ENCODE data around the gene C2orf49. TPM values are rescaled to one million over a fixed set of nuclear protein-coding genes. Genes with fewer than 3 reads are reported as not detected.

C2orf49 gene
- polyA plus RNA-seq, 1 experiment = 20.3 TPM

GRCh38 chr2:105335469-105335868 is 1.9 kb upstream of the C2orf49 start:
- Histone ChIP-seq H3K4me3 (ENCODE audit: low read depth, low read length) (no peak overlapping the region), H3K9me3 (ENCODE audit: control insufficient read depth, insufficient read depth, low read length) (no peaks in the 10 kb centered on the region), H3K27ac (ENCODE audit: low read depth, low read length) (no peak overlapping the region), H3K27me3 (ENCODE audit: control insufficient read depth, insufficient read depth, low read length) (no peaks in the 10 kb centered on the region)
- no peak for DNase-seq (ENCODE audit: low read depth, low spot score)
- POLR2A ChIA-PET = interaction anchor here (1.1 kb wide), 1 partner anchor 230 kb away, joined by 3 read pairs; no protein-coding TSS in a partner anchor
- no peak for TF ChIP-seq CTCF (IDR thresholded peaks at IDR 0.05; ENCODE audit: low read depth, low read length)
- CTCF ChIA-PET = interaction anchor here (1.6 kb wide), 1 partner anchor 9 kb away, joined by 10 read pairs; no protein-coding TSS in a partner anchor

GRCh38 chr2:105336786-105337121 is 586 bp upstream of the C2orf49 start:
- H3K27me3 ChIP-seq (ENCODE audit: control insufficient read depth, insufficient read depth, low read length) = no peaks in the 10 kb centered on the region
- H3K4me3 ChIP-seq (ENCODE audit: low read depth, low read length) = peak overlapping the region; percentile 96
- no peaks in the 10 kb centered on the region for H3K9me3 ChIP-seq (ENCODE audit: control insufficient read depth, insufficient read depth, low read length)
- POLR2A ChIA-PET = interaction anchor here (1.4 kb wide), 1 partner anchor 8 kb away, joined by 4 read pairs; no protein-coding TSS in a partner anchor
- DNase-seq (ENCODE audit: low read depth, low spot score) = no peak
- peak overlapping the region; percentile 100 for H3K27ac ChIP-seq (ENCODE audit: low read depth, low read length)
- TF ChIP-seq CTCF (IDR thresholded peaks at IDR 0.05; ENCODE audit: low read depth, low read length) = no peak
- CTCF ChIA-PET = interaction anchor here (0.9 to 1.1 kb wide), 2 partner anchors 9 to 184 kb away, joined by 3 to 6 read pairs; no protein-coding TSS in a partner anchor

- POLR2A ChIA-PET = interaction anchor here (1.4 kb wide), 1 partner anchor 9 kb away, joined by 4 read pairs; no protein-coding TSS in a partner anchor
- DNase-seq (ENCODE audit: low read depth, low spot score) = no peak
- CTCF ChIA-PET = interaction anchor here (0.6 to 1.9 kb wide), 5 partner anchors 44 to 223 kb away, joined by 3 to 8 read pairs (median 5); no protein-coding TSS in a partner anchor
- H3K27me3 ChIP-seq (ENCODE audit: control insufficient read depth, insufficient read depth, low read length) = no peaks in the 10 kb centered on the region
- H3K4me3 ChIP-seq (ENCODE audit: low read depth, low read length) = peak overlapping the region; percentile 96
- no peaks in the 10 kb centered on the region for H3K9me3 ChIP-seq (ENCODE audit: control insufficient read depth, insufficient read depth, low read length)
- no peak for TF ChIP-seq CTCF (IDR thresholded peaks at IDR 0.05; ENCODE audit: low read depth, low read length)
- H3K27ac ChIP-seq (ENCODE audit: low read depth, low read length) = peak overlapping the region; percentile 43
Measured at GRCh38 chr2:105338020-105338385, 663 bp downstream of the C2orf49 start.

- Histone ChIP-seq H3K4me3 (ENCODE audit: low read depth, low read length) (no peak overlapping the region), H3K9me3 (ENCODE audit: control insufficient read depth, insufficient read depth, low read length) (no peaks in the 10 kb centered on the region), H3K27me3 (ENCODE audit: control insufficient read depth, insufficient read depth, low read length) (no peaks in the 10 kb centered on the region), H3K27ac (ENCODE audit: low read depth, low read length) (no peak overlapping the region)
- no peak for DNase-seq (ENCODE audit: low read depth, low spot score)
- POLR2A ChIA-PET = no interaction called here
- CTCF ChIA-PET = interaction anchor here (0.8 to 1.9 kb wide), 4 partner anchors 10 to 225 kb away, joined by 3 to 8 read pairs (median 4); no protein-coding TSS in a partner anchor
- no peak for TF ChIP-seq CTCF (IDR thresholded peaks at IDR 0.05; ENCODE audit: low read depth, low read length)
Measured at GRCh38 chr2:105339414-105339813, 2.1 kb downstream of the C2orf49 start.

- no peak overlapping the region for H3K27ac ChIP-seq (ENCODE audit: low read depth, low read length)
- POLR2A ChIA-PET = interaction anchor here (0.6 to 0.8 kb wide), 2 partner anchors 13 to 163 kb away, joined by 3 to 5 read pairs; no protein-coding TSS in a partner anchor
- H3K4me3 ChIP-seq (ENCODE audit: low read depth, low read length) = no peak overlapping the region
- H3K9me3 ChIP-seq (ENCODE audit: control insufficient read depth, insufficient read depth, low read length) = no peaks in the 10 kb centered on the region
- no peak for DNase-seq (ENCODE audit: low read depth, low spot score)
- TF ChIP-seq CTCF (IDR thresholded peaks at IDR 0.05; ENCODE audit: low read depth, low read length) = peak; percentile 52
- H3K27me3 ChIP-seq (ENCODE audit: control insufficient read depth, insufficient read depth, low read length) = no peaks in the 10 kb centered on the region
- CTCF ChIA-PET = interaction anchor here (0.6 to 7.8 kb wide), 25 partner anchors 9 to 565 kb away, joined by 3 to 233 read pairs (median 4); partner anchors contain the start of gene TGFBRAP1
Measured at GRCh38 chr2:105344704-105345345, 7.5 kb downstream of the C2orf49 start.
